Vagina (tissue), 2 donors: ENCODE results near the gene HDAC1. TPM values are rescaled to one million over a fixed set of nuclear protein-coding genes. Genes with fewer than 3 reads are reported as not detected.

Experiments
- DNase-seq, 2 donors: peaks; one replicate each; pipeline ENCODE4 v3.0.0-alpha.2; 2017; ENCODE audit errors: extremely low spot score in 2 of 2
- H3K27ac ChIP-seq: fragments of 200-600 bp; sonication (generic); one replicate; pipeline ENCODE4 v1.5.1; 2019
- H3K27me3 ChIP-seq: fragments of 200-600 bp; sonication (generic); one replicate; pipeline ENCODE4 v1.5.1; 2019
- H3K36me3 ChIP-seq, 2 donors: fragments of 200-600 bp; sonication (generic); one replicate each; pipeline ENCODE4 v1.5.1; 2017 to 2019
- H3K4me1 ChIP-seq: fragments of 200-600 bp; sonication (generic); one replicate; pipeline ENCODE4 v1.5.1; 2019
- H3K4me3 ChIP-seq, 2 donors: fragments of 200-600 bp; sonication (generic); 1 replicate in 1 of 2; 2 replicates in 1 of 2; pipeline ENCODE4 v1.5.1; 2016 to 2019
- H3K9me3 ChIP-seq: fragments of 200-600 bp; sonication (generic); one replicate; pipeline ENCODE4 v1.5.1; 2019
- CTCF ChIP-seq, 3 experiments: fragments of 450-650 bp in 2 of 3; fragments of 200-600 bp in 1 of 3; sonication (generic) in 1 of 3; IDR thresholded peaks; one replicate each; pipeline ENCODE4 v1.5.1; 2017 to 2019; ENCODE audit warnings: antibody characterized with exemption in 3 of 3, mild to moderate bottlenecking in 2 of 3, moderate library complexity in 2 of 3
- POLR2A ChIP-seq, 2 donors: fragments of 450-650 bp; IDR thresholded peaks; one replicate each; pipeline ENCODE4 v1.6.1; 2017; ENCODE audit warnings: antibody characterized with exemption in 2 of 2, mild to moderate bottlenecking in 2 of 2, moderate library complexity in 2 of 2
- POLR2AphosphoS5 ChIP-seq, 2 donors: sonication (generic); formaldehyde crosslinking; IDR thresholded peaks; one replicate each; pipeline ENCODE4 v1.9.0; 2017; ENCODE audit warnings: antibody characterized with exemption in 2 of 2, mild to moderate bottlenecking in 2 of 2, low read depth in 1 of 2; ENCODE audit not compliant: insufficient read depth in 1 of 2
- intact Hi-C: fragments of 100-400 bp; cut with DNase I; formaldehyde crosslinking; loops from one replicate; pipeline ENCODE4 v1.15.1; 2023
- total RNA-seq: library from RNA; depleted of rRNA; stranded (reverse); fragments of >200 nt; gene quantifications from one replicate; pipeline ENCODE4 v1.2.3, GENCODE V29; 2016

The HDAC1 gene
- total RNA-seq, 1 donor from 2014 or later, result 65.6 TPM

- Histone ChIP-seq H3K4me1 (peaks cover 30% of the 10 kb centered on the region), H3K9me3 (no peaks in the 10 kb centered on the region), H3K27me3 (no peaks in the 10 kb centered on the region), H3K36me3 (no peaks in the 10 kb centered on the region), H3K27ac (peak overlapping the region; percentile 55), H3K4me3 (no peak overlapping the region)
- TF ChIP-seq POLR2A (IDR thresholded peaks at IDR 0.05) (no peak), POLR2AphosphoS5 (IDR thresholded peaks at IDR 0.05; ENCODE audit: insufficient read depth in 1 of 2, low read depth in 1 of 2) (peak; percentile 50 to 58)
- intact Hi-C loops, result no loop called here
- no peak for DNase-seq
Measured at GRCh38 chr1:32249831-32250525, 41.9 kb upstream of the HDAC1 start.

DNA sequence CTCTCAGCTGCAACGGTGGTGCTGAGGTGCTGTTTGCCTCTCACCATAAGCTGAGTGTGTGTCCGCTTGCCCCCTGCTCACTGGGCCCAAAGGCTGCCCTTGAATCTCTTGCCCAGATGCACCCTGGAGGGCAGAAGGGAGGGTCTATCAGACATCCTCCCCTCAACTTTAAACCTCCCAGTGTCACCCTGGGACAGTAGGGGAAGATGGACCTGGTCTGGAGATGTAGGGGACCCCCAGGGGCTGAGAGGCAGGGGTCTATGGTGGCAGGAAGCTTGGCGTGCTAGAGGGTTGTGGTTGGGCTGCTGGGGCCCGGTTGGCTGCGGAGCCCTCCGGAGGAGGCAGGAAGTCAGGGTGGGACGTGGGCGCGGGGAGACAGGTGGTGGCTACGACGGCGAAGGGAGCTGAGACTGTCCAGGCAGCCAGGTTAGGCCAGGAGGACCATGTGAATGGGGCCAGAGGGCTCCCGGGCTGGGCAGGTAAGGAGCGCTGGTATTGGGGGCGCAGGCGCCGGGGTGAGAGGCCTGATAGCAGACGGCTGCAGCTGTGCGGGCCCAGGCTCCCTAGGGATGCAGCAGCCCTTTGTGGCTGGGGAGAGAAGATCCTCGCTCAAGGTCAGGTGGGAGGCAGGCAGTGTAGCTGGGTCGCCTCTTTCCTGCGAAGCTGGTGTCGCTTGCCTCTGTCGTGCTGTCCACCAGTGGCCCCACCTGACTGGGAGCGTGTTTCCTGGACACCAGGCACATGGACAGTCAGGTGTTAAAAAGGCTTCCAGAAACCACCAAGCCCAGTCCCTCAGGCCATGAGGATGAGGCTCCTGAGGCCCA lies 40.8 kb upstream of the HDAC1 start, which contains the start of gene LCK:
Gene LCK, plus strand, starts transcription at position 373 of the 824 bp plus-strand sequence. CDS start 23,065 bp downstream, outside the sequence.
- no peak for DNase-seq
- Histone ChIP-seq H3K27ac (peak within 1 kb of the TSS; percentile 55), H3K36me3 (no peaks in the 10 kb centered on the region), H3K4me3 (peak within 1 kb of the TSS in 1 of 2 donors; percentile 26), H3K27me3 (no peaks in the 10 kb centered on the region), H3K9me3 (no peaks in the 10 kb centered on the region), H3K4me1 (peaks cover 30% of the 10 kb centered on the region)
- TF ChIP-seq POLR2A (IDR thresholded peaks at IDR 0.05), result no peak
- TF ChIP-seq POLR2AphosphoS5 (IDR thresholded peaks at IDR 0.05; ENCODE audit: insufficient read depth in 1 of 2, low read depth in 1 of 2), result no peak
- no peak for TF ChIP-seq CTCF (IDR thresholded peaks at IDR 0.05)
- intact Hi-C loops, result no loop called here

DNA sequence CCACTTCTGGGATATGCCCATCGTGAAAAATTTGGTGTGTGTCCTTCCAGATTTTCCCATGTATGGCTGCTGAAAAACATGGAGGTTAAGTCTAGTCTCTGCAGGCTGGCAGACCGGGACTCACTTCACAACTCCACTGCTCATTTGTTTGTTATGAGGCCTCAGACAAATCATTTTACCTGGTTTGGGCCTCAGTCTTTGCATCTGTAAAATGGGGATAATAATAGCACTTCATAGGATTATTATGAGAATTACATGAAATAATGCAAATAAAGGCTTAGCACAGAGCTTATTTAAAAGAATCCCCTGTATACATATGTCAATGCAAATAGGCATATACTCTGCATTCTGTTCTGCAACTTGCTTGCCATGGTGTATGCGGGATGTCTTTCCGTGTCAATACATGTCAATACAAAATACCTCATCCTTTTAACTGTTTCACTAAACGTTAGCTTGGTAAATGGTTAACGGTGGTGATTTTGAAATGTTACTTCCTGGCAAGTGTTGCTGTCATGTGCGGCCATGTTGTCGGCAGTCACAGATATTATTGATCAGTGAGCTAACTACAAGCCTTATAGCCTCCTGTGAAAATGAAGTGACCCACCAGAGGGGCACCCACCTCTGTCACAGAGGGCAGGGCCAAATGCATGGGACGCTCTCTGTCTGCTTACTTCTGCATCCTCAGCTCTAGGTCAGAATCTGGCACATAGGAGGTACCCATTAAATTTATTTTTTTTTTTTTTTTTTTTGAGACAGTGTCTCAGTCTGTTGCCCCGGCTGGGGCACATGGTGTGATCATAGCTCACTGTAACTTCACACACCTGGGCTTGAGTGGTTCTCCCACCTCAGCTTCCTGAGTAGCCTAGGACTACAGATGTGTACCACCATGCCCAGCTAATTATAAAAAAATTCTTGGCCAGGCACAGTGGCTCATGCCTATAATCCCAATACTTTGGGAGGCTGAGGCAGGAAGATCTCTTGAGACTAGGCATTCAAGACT lies 36.5 kb upstream of the HDAC1 start:
- TF ChIP-seq CTCF (IDR thresholded peaks at IDR 0.05) (no peak), POLR2A (IDR thresholded peaks at IDR 0.05) (no peak), POLR2AphosphoS5 (IDR thresholded peaks at IDR 0.05; ENCODE audit: insufficient read depth in 1 of 2, low read depth in 1 of 2) (no peak)
- Histone ChIP-seq H3K36me3 (no peaks in the 10 kb centered on the region), H3K27ac (no peak overlapping the region)

DNA sequence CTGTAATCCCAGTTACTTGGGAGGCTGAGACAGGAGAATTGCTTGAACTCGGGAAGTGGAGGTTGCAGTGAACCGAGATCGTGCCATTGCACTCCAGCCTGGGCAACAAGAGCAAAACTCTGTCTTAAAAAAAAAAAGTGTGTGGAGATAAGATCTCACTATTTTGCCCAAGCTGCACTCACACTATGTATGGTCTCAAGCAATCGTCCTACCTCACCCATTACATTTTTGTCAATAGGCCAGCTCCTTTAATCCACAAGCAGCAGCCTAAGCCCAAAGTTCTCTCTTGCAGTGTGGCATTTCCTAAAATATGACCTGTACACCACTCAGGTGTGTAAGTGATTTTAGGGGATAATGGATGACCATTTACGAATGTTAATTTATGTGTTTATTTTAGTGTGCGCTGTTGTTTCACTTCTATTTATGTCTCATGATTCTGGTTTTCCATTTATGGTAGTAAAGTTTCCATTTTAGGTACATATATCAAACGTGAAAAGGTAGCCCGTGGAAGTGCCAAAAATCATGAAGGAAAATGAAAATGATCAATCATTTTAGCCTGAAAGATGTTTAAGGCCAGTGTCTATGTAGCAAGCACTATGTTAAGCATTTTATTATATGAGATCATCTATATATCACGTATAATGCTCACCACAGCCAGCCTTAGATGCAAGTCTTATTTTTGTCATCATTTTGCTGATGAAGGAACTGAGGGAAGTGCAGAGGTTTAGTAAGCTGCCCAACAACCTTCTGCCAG lies 35.2 kb upstream of the HDAC1 start:
- no peak for TF ChIP-seq POLR2A (IDR thresholded peaks at IDR 0.05)
- no peak for TF ChIP-seq POLR2AphosphoS5 (IDR thresholded peaks at IDR 0.05; ENCODE audit: insufficient read depth in 1 of 2, low read depth in 1 of 2)
- TF ChIP-seq CTCF (IDR thresholded peaks at IDR 0.05), result no peak
- no peak overlapping the region for H3K4me3 ChIP-seq
- intact Hi-C loops, result no loop called here

More for the DNA sequence above, 36.5 kb upstream of the HDAC1 start:
- no peak for DNase-seq
- Histone ChIP-seq H3K4me3 (no peak overlapping the region), H3K4me1 (no peaks in the 10 kb centered on the region), H3K9me3 (no peaks in the 10 kb centered on the region), H3K27me3 (no peaks in the 10 kb centered on the region)
- intact Hi-C loops, result no loop called here

More for the DNA sequence above, 35.2 kb upstream of the HDAC1 start:
- DNase-seq, result no peak
- no peaks in the 10 kb centered on the region for H3K36me3 ChIP-seq
- no peaks in the 10 kb centered on the region for H3K4me1 ChIP-seq
- no peaks in the 10 kb centered on the region for H3K9me3 ChIP-seq
- H3K27me3 ChIP-seq, result no peaks in the 10 kb centered on the region
- H3K27ac ChIP-seq, result no peak overlapping the region
